ENCODE data around the gene CEP78.

CEP78 gene

DNA sequence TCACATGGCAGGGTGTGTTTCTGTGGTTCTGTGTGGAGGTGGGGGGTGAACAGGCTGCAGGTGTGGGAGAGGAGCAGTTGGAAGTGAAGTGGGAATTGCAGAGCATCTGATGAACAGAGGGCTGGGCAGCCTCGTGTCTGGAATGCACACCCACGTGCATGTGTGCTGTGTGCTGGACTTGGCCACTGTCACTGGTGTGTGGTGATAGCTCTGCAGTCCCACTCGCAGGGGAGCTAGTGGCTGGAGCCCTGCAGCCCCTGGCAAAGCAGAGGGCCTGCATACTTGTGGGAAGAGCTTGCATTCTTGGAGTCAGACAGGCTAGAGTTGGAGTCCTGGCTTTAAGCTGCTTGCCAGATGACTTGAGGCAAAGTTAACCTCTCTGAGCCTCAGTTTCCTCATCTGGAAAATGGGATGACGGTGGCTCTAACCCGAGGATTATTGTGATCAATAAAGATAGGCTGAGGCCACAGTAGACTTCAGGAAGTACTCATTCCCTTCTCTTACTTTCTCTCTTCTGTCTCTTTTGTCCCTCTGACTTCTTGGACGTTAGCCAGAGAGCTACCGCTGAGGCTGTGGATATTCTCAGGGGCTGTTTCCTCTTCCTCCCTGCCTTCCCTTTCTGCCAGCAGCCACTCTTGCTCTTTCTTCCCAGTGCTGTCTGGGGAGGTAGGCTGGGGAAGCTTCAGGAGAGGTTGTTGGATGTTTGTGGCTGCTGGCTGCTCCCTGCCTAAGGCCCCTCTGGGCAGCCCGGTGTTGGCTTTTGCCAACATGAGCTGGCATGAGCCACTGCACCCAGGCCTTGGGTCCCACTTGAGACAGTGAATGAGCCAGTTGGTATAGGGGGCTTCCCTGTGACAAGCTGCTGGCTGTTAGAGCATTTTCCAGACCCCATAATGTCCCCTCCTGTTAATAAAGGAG is 79.3 kb downstream of the CEP78 start:
- DNase-seq: no peak

DNA sequence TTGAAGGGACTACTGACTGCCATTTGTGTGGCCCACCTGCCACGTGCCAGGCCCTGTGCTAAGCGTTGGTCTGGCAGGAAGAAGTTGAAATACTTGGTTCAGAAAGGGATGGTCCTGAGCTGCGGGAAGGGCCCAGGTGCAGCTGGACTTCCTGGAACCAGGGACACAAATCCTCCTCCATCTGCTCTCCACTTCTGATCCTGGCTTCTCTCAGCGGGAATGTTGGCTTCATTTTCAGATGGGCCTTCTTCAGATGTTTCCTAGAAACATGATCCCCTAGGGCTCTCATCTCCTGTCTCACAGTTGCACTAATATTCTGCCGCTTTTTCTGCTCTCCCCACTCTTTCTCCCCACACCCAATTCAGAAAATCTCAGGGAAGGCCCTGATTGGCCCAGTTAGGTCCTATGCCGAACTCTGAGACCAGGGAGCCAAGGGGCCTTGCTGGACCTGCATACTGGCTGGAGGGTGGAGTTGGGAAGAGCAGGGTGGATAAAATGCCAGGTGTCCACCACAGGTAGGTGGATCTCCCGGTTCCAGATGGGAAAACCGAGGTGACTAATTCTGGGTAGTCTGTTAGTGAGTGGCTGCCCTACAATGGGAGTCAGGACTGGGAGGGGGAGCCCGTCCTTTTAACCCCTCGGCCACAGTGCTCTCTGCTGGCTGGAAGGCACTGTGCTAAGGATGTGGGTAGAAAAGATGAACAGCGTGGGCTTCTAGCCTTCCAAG is 80.5 kb downstream of the CEP78 start:
- no peak for DNase-seq

DNA sequence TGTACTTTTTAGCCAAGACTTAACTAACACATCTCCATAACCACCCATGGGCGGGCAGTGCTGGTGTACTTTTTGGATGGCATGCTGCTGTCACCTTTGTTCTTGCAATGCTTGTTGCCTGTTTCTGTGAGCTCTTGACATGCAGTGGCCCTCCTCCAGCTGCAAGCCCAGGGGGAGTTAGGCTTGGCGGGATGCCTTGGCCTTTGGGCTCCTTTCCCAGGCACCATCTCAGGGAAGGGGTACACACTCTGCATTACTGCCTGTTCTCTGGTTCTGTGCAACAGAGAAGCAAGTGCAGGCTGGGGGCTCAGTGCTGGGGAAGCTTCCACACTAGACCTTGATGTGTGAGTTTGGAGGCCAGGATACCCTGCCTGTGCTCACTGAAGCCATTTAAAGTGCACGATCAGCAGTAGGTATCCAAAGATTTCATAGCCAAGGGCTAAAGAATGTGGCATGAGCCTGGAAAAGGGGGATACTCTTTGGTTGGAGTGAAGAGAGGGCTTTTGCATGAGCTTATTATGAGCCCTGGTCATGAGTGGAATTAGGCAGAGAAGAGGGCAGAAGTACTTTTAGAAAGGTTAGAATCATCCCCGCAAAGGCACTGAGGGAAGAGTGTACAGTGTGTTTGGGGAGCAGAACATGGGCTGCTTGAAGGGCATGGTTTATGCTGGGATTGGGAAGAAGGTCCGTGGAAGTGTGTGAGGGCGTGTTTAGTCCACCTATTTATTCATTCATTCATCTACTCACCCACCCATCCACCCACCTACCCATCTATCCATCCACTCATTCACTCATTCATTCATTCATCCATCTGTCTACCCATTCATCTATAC is 83.5 kb downstream of the CEP78 start:
- no peak for DNase-seq

DNA sequence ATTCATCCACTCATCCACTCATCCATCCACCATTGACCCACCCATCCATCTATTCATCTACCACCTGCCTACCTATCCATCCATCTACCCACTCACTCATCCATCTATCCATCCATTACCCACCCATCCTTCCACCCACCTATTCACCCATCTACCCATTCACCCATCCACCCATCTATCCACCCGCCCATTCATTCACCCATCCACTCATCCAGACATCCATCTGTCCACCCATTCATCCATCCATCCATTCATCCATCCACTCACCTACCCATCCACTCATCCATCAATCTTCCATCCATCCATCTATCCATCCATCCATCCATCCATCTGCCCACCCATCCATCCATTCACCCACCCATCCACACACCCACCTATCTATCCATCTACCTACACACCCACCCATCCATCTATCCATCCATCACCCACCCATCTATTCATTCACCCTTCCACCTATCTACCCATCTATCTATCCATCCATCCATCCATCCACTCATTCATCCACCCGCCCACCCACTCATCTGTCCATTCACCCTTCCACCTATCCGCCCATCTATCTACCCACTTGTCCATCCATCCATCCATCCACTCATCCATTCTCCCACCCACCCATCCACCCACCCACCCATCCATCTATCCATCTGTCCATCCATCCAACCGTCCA is 84.3 kb downstream of the CEP78 start:
- DNase-seq: no peak

DNA sequence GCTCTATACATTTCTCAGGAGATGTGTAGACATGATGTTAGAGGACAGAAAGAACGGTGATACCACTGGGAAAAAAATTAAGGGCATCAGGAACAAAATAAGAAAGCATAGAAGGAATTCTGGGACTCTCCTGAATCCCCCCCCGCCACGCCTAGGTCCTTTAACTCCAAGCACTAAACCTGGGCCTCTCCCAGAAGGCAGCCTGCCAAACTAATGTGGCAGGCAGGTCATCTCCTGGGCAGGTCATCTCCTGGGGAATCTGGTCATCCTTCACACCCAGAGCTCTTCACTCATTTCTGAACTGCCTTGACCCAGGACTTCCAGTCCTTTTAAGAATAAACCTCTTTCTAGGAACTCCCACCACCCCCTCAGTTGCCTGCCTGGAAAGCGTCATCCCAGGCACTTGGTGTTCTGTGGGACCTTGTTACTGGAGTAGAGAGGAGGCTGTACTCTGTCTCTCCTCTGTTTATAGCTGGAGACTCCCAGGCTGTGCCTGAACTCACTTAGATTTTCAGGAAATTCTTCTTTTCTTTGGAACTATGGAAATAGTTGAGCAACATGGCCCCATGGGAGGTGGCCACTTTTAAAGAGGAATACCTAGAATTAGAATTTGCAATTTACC is 85.1 kb downstream of the CEP78 start:
- no peak for DNase-seq

DNA sequence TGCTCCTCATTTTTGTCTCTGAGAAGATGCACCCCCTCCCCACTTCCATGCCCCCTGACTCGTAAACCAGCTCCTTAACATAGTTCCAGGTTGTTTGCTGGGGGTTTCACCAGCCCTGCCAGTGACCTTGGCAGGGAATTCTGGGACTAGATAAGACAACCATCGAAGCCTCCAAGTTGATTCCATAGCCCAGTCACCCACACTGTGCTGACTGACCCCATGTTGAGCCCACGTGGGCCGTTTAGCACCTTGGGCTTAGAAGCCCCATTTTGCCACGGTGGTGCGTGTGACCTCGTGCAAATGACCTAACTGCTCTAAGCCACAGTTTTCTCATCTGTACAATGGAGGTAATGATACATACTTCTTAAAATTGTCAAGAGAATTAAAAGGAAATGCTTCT is 85.6 kb downstream of the CEP78 start:
- DNase-seq: no peak

DNA sequence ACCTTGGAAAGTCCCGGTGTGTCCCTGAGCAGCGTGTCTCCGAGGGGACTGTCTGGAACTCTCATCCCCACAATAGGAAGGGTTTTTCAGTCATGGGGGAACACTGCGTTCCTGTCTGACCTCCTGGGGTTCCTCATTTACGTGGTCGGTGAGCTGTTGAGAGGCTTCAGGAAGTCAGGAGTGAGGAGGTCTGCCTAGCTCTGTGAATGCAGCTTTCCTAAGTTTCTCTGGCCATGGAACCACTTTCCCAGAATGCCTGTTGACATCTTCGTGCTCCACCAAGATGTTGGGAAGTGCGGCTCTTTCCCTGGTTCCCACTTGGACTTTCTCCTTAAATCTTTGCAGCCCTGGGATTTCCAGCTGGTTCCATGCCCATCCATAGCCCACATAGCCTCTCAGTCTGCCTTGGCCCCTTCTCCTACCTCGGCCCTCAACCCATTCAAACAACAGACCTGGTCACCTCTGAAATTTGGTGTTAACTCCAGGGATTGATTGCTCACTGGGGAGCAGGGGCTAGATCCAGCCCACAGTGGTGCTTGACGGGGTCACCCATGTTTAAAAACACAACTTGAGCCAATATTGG is 88.3 kb downstream of the CEP78 start:
- DNase-seq: no peak

DNA sequence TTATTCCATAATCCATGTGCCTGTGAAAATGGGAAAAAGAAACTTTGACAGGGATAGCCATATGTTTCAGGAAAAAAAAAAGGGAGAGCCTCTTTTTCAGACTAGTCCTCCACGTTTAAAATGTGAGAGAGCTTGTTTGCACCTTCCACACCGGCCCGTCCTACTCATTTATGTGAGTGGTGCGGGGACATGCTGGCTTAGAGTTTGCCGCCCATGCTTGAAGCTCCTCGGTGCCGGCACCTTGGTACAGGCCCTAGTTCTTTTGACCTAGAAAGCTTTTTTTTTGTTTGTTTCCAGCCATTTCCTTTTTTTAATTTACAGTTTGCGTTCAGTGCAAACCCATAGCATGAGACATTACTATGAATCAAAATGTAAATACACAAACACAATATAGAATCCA is 88.8 kb downstream of the CEP78 start:
- no peak for DNase-seq

DNA sequence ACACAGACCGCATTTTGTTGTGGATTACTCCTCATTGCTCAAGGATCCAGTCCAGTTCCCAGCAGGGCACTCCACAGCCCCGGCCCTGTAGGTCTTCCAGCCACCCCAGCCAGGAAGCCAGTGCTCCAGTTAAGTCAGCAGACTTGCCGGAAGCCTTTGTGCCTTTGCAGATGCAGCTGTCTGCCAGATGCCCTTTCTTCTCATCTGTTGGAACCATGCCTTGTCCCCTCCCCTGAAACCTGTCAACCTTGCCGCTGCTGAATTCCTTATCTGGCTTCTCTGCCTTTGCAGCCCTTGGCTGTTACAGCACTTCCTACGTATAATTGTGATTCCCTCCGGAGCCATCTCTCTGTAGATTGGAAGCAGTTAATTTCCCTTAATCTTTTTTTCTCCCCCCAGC is 89.5 kb downstream of the CEP78 start:
- no peak for DNase-seq

DNA sequence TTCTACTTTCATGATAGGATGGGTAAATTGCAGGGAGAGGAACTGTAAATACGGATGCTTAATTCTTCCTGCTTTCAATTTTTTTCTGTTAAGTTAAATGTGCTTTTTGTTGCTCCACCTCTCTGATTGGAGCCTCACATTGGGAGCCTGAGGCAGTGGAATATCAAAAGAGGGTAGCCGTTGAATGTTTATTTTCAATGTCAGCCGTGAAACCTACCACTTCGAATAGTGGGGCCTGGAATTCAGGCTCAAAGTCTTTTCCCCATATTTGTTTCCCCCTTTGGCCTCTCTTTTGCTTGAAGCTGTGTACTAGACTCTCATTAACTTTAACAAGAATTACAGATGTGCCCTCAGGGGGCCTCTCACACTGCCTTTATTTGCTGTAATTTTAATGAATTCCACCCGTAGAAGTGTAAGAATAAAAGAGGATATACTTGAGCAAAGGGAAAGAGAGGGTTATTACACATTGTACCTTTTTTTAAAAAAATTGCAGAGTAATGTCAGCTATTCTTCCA is 90.0 kb downstream of the CEP78 start:
- no peak for DNase-seq

DNA sequence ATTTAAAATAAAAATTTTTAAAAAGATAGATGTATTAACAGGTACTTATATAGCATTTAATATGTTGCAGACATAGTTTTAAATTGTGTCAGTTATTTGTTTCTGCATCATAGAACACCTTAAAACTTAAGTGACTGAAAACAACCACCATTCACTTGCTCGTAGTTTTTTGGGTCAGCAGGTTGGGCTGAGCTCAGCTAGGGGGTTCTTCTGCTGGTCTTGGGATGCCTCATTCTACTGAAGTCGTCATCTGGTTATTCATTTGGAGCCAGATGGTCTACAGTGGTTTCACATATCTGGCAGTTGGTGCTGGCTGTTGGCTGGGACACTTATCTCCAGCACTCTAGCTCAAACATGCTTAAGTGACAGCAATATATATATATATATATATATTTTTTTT is 90.7 kb downstream of the CEP78 start:
- DNase-seq: no peak
